NB4 (cell line): ENCODE data around the gene SKIC8.

Experiments
- MYC ChIP-seq: IDR thresholded peaks from 2 replicates; pipeline ENCODE4 v1.6.1; 2011; ENCODE audit warnings: low read depth, low read length
- POLR2A ChIP-seq: IDR thresholded peaks from 2 replicates; pipeline ENCODE4 v1.6.1; 2011; ENCODE audit warnings: mild to moderate bottlenecking; ENCODE audit not compliant: insufficient read length; ENCODE audit errors: extremely low read depth
- TF ChIP-seq, protein P1 (sequence below): IDR thresholded peaks from one replicate; pipeline ENCODE4 v1.5.1; 2012; ENCODE audit warnings: low read depth, low read length
- TF ChIP-seq, protein P2 (sequence below): IDR thresholded peaks from 2 replicates; pipeline ENCODE4 v1.6.1; 2011; ENCODE audit warnings: low read depth, low read length

DNA sequence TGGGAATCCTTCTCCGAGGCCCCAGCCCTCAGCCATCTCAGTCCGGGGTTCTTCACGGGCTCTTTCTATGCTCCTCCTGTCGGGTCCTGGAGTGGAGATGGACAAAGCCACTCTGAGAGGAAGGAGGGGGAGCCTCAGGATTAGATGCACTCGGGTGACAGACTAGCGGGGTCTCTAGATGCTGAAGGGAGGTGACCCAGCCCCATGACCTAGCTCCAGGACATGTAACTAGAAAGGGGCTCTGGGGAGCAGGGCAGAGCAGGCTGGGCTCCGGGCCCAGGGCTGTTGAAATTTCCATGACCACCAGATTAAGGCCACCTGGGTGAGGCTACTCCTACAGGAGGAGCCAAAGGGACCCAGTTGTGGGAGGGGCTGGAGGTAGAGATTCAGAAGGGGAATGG is 14.8 kb upstream of the SKIC8 start:
- TF ChIP-seq, protein P1, sequence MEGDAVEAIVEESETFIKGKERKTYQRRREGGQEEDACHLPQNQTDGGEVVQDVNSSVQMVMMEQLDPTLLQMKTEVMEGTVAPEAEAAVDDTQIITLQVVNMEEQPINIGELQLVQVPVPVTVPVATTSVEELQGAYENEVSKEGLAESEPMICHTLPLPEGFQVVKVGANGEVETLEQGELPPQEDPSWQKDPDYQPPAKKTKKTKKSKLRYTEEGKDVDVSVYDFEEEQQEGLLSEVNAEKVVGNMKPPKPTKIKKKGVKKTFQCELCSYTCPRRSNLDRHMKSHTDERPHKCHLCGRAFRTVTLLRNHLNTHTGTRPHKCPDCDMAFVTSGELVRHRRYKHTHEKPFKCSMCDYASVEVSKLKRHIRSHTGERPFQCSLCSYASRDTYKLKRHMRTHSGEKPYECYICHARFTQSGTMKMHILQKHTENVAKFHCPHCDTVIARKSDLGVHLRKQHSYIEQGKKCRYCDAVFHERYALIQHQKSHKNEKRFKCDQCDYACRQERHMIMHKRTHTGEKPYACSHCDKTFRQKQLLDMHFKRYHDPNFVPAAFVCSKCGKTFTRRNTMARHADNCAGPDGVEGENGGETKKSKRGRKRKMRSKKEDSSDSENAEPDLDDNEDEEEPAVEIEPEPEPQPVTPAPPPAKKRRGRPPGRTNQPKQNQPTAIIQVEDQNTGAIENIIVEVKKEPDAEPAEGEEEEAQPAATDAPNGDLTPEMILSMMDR: no peak
- TF ChIP-seq, protein P2, sequence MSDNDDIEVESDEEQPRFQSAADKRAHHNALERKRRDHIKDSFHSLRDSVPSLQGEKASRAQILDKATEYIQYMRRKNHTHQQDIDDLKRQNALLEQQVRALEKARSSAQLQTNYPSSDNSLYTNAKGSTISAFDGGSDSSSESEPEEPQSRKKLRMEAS: no peak
- TF ChIP-seq POLR2A (no peak), MYC (no peak)
